Mucosa of rectum (tissue), 2 donors: ENCODE data around the gene CSMD2.

Experiments
- H3K27ac ChIP-seq, 2 donors: one replicate each; pipeline ENCODE4 v1.7.0; 2013; ENCODE audit warnings: inconsistent platforms in 2 of 2, low read depth in 2 of 2, low read length in 2 of 2
- H3K27me3 ChIP-seq, 2 donors: one replicate each; pipeline ENCODE4 v1.7.0; 2013; ENCODE audit warnings: low read length in 2 of 2; ENCODE audit not compliant: control insufficient read depth in 2 of 2, insufficient read depth in 2 of 2
- H3K36me3 ChIP-seq, 2 donors: one replicate each; pipeline ENCODE4 v1.7.0; 2013; ENCODE audit warnings: low read length in 2 of 2; ENCODE audit not compliant: control insufficient read depth in 2 of 2, insufficient read depth in 2 of 2
- H3K4me1 ChIP-seq, 2 donors: one replicate each; pipeline ENCODE4 v1.7.0; 2013; ENCODE audit warnings: low read length in 2 of 2, mild to moderate bottlenecking in 1 of 2; ENCODE audit not compliant: control insufficient read depth in 2 of 2, insufficient read depth in 2 of 2
- H3K4me3 ChIP-seq, 2 donors: one replicate each; pipeline ENCODE4 v1.7.0; 2013; ENCODE audit warnings: low read length in 2 of 2
- H3K9ac ChIP-seq, 2 donors: one replicate each; pipeline ENCODE4 v1.7.0; 2013; ENCODE audit warnings: low read length in 2 of 2, low read depth in 1 of 2, mild to moderate bottlenecking in 1 of 2
- H3K9me3 ChIP-seq, 2 donors: one replicate each; pipeline ENCODE4 v1.7.0; 2013; ENCODE audit warnings: low read length in 2 of 2; ENCODE audit not compliant: control insufficient read depth in 2 of 2
- donor health status: healthy.
- donor health status: Normal muscosa, but diverticular disease.

The CSMD2 gene

GRCh38 chr1:33921281-33921680 is 243.7 kb downstream of the CSMD2 start:
- Histone ChIP-seq H3K27me3 (no peaks in the 10 kb centered on the region), H3K9me3 (no peaks in the 10 kb centered on the region), H3K4me1 (no peaks in the 10 kb centered on the region), H3K9ac (no peak overlapping the region), H3K4me3 (no peak overlapping the region), H3K36me3 (no peaks in the 10 kb centered on the region), H3K27ac (no peak overlapping the region)

GRCh38 chr1:33918368-33918767 is 246.7 kb downstream of the CSMD2 start:
- H3K36me3 ChIP-seq = no peaks in the 10 kb centered on the region
- no peaks in the 10 kb centered on the region for H3K4me1 ChIP-seq
- no peak overlapping the region for H3K4me3 ChIP-seq
- no peaks in the 10 kb centered on the region for H3K9me3 ChIP-seq
- no peak overlapping the region for H3K9ac ChIP-seq
- H3K27me3 ChIP-seq = no peaks in the 10 kb centered on the region
- H3K27ac ChIP-seq = no peak overlapping the region

GRCh38 chr1:33916786-33917185 is 248.2 kb downstream of the CSMD2 start:
- Histone ChIP-seq H3K27me3 (no peaks in the 10 kb centered on the region), H3K36me3 (no peaks in the 10 kb centered on the region), H3K9me3 (no peaks in the 10 kb centered on the region), H3K4me1 (no peaks in the 10 kb centered on the region), H3K27ac (no peak overlapping the region), H3K9ac (no peak overlapping the region), H3K4me3 (no peak overlapping the region)

- H3K9me3 ChIP-seq = no peaks in the 10 kb centered on the region
- no peak overlapping the region for H3K4me3 ChIP-seq
- no peaks in the 10 kb centered on the region for H3K4me1 ChIP-seq
- no peaks in the 10 kb centered on the region for H3K27me3 ChIP-seq
- no peaks in the 10 kb centered on the region for H3K36me3 ChIP-seq
- no peak overlapping the region for H3K27ac ChIP-seq
- no peak overlapping the region for H3K9ac ChIP-seq
Observed at GRCh38 chr1:33914531-33914930, 250.5 kb downstream of the CSMD2 start.

GRCh38 chr1:33908324-33908956 is 256.6 kb downstream of the CSMD2 start:
- Histone ChIP-seq H3K9ac (no peak overlapping the region), H3K4me3 (no peak overlapping the region), H3K27ac (no peak overlapping the region), H3K36me3 (no peaks in the 10 kb centered on the region), H3K4me1 (no peaks in the 10 kb centered on the region), H3K27me3 (no peaks in the 10 kb centered on the region), H3K9me3 (no peaks in the 10 kb centered on the region)

GRCh38 chr1:33906156-33906555 is 258.9 kb downstream of the CSMD2 start:
- no peak overlapping the region for H3K4me3 ChIP-seq
- no peaks in the 10 kb centered on the region for H3K27me3 ChIP-seq
- no peaks in the 10 kb centered on the region for H3K4me1 ChIP-seq
- H3K9me3 ChIP-seq = no peaks in the 10 kb centered on the region
- H3K27ac ChIP-seq = no peak overlapping the region
- H3K36me3 ChIP-seq = no peaks in the 10 kb centered on the region
- H3K9ac ChIP-seq = no peak overlapping the region

- H3K9ac ChIP-seq = no peak overlapping the region
- no peak overlapping the region for H3K27ac ChIP-seq
- H3K4me1 ChIP-seq = no peaks in the 10 kb centered on the region
- no peaks in the 10 kb centered on the region for H3K27me3 ChIP-seq
- H3K4me3 ChIP-seq = no peak overlapping the region
- H3K9me3 ChIP-seq = no peaks in the 10 kb centered on the region
- H3K36me3 ChIP-seq = no peaks in the 10 kb centered on the region
Observed at GRCh38 chr1:33905241-33905640, 259.8 kb downstream of the CSMD2 start.

DNA sequence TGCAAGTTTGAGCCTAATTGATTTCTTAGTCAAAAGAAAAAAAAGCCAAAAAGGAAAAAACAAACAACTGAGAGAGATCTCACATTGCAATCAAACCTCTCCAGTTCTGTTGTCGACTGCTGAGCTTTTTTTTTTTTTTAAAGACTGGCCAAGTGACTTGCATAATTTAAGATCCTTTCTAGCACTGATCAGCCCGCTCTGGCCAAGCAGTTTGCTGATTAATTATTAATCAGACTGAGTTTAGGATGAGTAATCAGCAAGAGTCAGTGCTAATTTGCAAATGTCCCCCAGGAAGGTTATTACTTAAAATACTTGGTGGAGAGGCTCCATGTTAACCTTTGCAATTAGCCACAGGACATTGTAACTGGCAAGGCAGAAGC is 261.8 kb downstream of the CSMD2 start:
- Histone ChIP-seq H3K27me3 (no peaks in the 10 kb centered on the region), H3K36me3 (no peaks in the 10 kb centered on the region), H3K4me1 (no peaks in the 10 kb centered on the region), H3K27ac (no peak overlapping the region), H3K9me3 (no peaks in the 10 kb centered on the region), H3K9ac (no peak overlapping the region), H3K4me3 (no peak overlapping the region)

DNA sequence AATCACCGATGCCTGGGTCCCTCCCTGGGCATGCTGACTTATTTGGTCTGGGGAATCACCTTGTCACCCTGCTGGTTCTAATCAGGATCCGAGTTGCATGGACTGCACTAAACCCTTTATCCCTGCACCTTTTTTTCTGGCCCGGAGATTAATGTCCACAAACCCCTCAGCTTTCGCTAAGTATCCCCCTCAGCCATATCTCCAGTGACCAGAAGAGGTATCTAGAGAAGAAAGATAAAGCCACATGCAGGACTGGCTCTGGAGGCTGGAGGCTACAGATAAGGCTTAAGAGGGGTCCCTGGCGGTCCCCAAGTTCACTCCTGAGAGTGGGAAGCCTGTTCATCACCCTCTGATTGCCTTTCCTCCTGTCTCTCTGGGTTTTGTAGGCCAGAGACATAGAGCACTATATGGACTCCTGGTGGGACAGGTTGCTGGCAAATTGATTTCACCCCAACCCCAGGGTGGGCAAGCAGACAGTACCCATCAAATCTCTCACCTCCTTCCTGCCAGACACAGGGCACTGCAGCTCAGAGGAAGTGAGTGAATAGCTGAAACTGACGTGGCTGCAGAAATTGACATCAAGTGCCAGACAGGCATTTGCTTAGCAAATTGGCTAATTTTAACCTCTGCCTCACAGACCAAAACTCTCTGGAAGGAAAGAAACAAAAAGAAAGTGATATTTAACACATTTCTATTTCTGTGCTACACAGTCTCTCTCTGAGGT is 262.4 kb downstream of the CSMD2 start:
- H3K27ac ChIP-seq = no peak overlapping the region
- no peak overlapping the region for H3K4me3 ChIP-seq
- H3K9me3 ChIP-seq = no peaks in the 10 kb centered on the region

DNA sequence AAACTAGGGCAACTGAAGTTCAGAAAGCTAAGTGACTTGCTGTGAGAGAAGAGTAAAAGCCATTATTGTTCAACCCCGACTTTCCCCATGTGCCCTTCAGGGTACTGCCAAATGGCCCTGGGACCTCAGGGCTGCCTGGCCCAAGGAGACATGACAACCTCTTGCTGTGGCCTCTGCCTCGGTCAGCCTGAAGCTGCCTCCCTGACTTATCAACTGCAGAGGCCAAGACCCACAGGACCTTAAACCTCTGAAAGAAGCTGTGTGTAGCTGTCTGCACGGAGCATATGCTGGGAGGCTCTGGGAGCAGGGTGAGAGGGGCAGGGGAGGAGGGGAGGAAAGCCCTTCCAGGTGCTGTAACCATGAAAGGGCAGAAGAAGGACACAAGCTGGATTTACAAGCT is 265.3 kb downstream of the CSMD2 start:
- H3K9ac ChIP-seq = no peak overlapping the region
- H3K36me3 ChIP-seq = no peaks in the 10 kb centered on the region
- no peaks in the 10 kb centered on the region for H3K4me1 ChIP-seq
- H3K27me3 ChIP-seq = no peaks in the 10 kb centered on the region
- no peak overlapping the region for H3K27ac ChIP-seq
- H3K4me3 ChIP-seq = no peak overlapping the region
- no peaks in the 10 kb centered on the region for H3K9me3 ChIP-seq

More for the DNA sequence above, 262.4 kb downstream of the CSMD2 start:
- Histone ChIP-seq H3K4me1 (no peaks in the 10 kb centered on the region), H3K36me3 (no peaks in the 10 kb centered on the region), H3K9ac (no peak overlapping the region), H3K27me3 (no peaks in the 10 kb centered on the region)
